ENCODE measurements around the gene CCDC102A.
"Not testable (repeated sequence)": the region's sequence is repeated elsewhere in the genome, so short reads cannot be mapped to it uniquely, and the experiment has no call there.

CCDC102A gene

DNA sequence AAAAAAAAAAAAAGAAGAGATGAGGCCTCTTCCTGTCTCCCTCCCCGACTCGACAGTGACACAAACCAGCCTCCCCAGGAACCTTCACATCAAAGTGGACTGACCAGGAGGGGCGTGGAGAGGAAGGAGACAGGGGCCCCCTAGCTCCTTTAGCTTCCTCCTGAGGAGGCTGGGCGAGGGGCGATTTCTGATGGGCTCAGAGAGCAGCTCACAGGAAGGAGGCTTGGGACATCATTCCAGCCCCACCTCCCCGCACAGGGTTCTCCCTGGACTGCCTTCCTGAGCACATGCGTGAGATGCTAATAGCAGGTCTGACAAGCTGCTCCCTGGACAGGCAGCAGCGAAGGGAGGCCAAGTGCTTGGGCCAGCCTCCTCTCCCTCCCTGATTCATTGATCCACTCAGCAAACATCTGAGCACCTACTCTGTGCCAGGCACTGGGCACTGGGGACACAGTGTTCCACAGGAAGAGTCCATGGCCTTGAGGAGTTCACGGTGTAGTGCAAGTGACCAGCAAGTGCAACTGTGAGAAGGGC lies 35.7 kb downstream of the CCDC102A start:
- DNase-seq (ENCODE audit: low spot score), result no peak

DNA sequence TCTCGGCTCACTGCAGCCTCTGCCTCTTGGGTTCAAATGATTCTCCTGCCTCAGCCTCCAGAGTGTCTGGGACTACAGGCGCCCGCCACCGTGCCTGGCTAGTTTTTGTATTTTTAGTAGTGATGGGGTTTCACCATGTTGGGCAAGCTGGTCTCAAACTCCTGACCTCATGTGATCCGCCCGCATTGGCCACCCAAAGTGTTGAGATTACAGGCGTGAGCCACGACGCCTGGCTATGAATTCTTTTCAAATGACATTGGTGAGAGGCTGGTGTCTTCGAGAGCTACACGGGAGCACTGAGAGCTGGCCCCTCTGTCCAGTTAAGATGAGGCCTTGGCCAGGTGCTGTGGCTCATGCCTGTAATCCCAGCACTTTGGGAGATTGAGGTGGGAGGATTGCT lies 36.4 kb downstream of the CCDC102A start:
- not testable (repeated sequence) for DNase-seq (ENCODE audit: low spot score)

DNA sequence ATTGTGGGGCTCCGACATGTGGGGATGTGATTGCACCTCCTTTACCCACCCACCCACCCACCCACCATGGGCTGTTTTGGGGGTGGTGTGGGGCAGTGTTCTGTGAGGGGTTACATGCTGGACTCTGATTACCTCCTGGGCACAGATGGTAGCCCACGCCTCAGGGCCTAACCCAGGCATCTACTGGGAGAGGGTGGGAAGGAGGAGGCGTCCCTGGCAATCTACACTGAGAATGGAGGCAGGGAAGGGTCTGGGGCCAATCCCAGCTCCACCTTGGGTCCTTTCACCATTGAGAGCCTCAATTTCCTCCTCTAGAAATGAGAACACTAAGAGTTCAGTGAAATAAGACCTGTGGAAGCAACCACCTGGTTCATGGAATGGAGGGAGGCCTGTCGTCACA lies 38.3 kb downstream of the CCDC102A start:
- DNase-seq (ENCODE audit: low spot score), result no peak

DNA sequence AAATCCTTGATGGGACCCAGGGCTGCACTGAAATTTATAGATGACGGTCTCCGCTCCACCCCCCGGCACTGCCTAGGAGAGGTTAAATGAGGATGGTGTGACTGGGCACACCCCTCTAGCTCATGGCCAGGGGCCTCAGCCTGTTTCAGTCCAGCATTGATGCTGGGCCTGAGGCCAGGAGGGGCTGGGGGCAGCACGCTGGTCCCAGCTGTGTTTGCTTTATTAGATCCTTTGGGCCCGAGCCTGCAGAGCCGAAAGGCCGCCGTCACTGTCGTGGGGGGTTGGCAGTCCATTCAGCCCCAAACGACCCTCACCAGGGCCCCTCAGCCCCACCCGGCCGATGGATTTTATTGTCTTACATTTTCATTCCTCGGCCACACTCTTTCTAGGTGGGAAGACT lies 39.2 kb downstream of the CCDC102A start:
- no peak for DNase-seq (ENCODE audit: low spot score)

DNA sequence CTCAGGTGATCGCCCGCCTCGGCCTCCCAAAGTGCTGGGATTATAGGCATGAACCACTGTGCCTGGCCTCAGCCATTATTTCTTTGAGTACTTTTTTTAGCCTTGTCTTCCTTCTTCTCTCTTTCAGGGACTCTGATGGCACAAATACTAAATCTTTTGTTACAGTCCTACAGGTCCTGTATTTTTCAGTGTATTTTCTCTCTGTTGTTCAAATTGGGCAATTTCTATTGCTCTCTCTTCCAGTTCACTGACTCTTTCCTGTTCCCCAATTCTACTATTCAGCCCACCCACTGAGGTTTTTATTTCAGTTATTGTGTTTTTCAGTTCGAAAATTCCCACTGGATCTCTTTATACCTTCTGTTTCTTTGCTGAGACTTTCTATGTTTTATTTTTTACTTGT lies 42.6 kb downstream of the CCDC102A start:
- no peak for DNase-seq (ENCODE audit: low spot score)

DNA sequence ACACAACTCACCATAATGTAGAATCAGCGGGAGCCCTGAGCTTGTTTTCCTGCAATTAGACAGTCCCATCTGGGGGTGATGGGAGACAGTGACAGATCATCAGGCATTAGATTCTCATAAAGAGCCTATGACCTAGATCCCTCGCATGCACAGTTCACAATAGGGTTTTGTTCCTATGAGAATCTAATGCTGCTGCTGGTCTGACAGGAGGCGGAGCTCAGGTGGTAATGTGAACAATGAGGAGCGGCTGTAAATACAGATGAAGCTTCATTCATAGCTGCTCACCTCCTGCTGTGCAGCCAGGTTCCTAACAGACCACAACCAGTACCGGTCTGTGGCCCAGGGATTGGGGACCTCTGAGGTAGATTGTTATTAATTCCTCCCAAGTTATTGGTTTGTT lies 47.1 kb downstream of the CCDC102A start:
- no peak for DNase-seq (ENCODE audit: low spot score)

DNA sequence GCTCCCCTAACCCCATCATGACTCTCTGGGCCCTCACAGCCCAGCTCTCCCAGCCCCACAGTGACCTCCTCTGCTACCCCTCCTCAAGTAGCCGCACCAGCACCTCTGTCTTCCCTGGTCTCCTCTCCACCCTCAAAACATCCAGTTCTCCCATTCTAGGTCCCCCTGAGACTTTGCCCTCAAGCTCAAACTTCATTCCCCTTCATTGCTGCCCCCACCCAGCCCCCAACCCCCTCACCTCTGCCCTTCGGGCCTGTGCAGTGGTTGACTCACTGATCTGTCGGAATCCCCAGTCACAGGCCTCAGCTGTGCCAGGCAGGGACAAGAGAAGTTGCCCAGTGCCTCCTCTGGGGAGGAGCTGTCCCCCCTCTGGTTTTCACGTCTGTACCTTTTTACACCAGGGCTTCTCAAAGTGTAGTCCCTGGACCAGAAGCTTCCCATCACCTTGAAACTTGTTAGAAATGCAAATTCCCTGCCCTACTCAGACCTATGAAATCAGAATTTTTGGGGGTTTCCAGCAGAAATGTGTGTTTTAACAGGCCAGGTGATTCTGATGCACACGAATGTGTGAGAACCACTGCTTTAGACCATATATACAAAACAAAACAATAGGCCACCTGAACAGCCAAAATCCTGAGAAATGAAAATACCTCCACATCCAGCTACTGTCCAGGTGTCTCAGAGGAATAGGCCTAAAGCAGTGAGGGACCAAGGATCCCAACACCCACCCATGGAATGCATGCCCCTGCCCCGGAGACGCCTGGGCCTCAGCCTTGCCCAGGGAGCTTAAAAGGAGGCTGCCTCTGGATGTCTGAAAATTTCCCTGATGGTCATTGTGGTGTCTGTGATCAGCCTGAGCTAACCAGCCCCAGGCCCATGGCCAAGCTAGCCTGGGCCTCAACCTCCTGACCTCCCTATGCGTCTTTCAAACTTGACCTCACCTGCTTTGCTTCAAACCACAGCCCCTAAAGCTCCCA lies 49.2 kb downstream of the CCDC102A start:
- no peak for DNase-seq (ENCODE audit: low spot score)

DNA sequence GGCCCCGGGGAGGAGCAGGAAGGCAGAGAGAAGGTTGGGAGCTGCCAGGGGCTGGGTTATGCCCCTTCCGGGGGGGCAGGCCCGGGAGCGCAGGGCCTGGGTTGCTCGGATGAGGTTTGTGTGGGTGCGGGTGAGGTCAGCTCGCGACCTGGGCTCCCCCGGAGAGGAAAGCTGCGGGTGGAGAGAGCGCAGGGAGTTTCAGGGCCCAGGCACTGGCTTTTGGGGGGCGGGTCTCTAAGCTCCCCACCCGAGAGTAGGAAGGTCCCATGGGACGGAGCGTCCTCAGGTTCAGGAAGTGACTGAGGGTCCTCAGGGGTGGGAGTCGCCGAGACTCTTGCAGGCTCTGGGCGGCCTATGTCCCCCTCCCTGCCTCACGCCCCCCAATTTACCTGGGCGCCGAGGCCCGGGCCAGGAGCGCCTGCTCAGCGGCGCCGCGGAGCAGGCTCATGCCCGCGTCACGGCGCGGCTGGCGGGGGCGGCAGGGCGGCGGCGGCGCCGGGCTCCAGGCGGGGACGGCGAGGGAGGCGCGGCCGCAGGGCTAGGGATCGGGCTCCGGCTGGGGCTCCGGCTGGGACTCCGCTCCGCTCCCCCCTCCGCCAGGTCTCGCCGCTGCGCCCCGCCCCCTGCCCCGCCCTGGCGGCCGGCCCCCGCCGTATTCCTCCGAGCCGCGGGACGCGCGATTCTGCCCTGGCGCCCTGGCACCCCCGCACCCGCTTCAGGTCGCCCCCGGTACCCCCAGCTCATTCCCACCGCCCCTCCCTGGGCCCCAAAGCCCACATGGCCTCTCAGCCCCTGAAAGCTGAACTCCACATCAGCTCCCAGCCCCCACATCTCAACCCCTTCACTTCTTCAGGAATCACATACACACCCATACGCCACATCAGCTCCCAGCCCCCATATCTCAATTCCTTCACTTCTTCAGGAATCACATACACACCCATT lies 50.2 kb downstream of the CCDC102A start, which contains the start of gene DOK4:
Gene DOK4, minus strand, starts transcription at position 578 of the 942 bp plus-strand sequence. CDS start 6,986 bp downstream, outside the sequence.
- DNase-seq (ENCODE audit: low spot score), result peak; percentile 38

DNA sequence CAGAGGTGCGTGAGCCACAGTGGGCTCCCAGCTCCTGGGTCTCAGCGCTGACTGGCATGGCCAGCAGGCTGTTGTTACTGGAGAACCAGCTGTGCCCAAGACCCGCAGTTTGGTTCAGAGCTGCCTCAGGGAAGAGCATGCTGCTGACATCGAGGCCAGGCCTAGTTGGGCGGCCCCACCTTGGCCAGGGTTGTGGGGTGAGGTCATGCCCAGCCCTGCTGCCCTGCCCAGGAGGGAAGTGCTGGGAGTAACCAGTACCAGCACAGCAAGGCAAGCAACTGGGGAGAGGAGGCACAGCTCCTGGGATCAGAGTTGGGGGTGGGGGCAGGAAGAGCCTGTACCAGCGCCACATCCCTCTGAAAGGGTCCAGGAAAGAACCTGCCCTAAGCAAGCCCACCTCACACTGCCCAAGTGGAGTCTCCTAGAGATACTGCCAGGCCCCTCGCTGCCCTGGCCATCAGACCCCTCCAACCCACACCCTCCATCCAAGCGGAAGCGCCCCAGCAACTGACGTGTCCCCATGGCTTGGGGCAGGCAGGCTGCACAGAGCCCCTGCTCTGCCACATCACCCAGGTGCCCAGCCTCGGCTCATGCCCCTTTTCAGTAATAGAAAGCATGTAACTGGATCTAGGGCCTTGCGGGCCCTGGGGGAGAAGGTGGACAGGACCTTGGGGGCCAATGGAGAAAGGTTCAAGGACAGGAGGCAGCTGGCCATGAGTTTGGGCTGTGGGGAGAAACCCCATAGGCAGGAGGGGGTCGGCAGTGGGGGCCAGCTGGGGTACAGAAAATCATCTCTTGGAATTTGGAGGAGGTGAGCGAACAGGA lies 51.1 kb downstream of the CCDC102A start:
- DNase-seq (ENCODE audit: low spot score), result no peak

DNA sequence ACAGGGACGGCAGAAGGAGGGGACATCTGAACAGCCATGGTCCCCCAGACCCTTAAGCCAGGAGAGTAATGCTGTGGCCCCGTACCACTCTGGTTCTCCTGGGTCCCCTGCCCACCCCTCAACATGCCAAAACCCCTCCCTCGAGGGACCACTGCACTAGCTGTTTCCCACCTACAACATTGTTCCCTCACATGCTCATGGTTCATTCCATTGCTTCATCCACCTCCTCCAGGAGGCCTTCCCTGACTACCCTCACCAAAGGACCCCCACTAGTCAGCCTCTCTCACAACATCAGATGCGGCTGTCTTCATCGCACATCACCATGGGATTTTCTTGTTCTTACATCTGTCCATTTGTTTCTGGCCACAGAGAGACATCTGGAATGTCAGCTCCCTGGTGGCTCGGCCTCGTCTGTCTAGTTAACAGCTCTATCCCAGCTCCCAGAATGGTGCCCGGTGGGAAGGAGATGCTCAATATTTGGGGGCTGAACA lies 51.8 kb downstream of the CCDC102A start:
- no peak for DNase-seq (ENCODE audit: low spot score)

DNA sequence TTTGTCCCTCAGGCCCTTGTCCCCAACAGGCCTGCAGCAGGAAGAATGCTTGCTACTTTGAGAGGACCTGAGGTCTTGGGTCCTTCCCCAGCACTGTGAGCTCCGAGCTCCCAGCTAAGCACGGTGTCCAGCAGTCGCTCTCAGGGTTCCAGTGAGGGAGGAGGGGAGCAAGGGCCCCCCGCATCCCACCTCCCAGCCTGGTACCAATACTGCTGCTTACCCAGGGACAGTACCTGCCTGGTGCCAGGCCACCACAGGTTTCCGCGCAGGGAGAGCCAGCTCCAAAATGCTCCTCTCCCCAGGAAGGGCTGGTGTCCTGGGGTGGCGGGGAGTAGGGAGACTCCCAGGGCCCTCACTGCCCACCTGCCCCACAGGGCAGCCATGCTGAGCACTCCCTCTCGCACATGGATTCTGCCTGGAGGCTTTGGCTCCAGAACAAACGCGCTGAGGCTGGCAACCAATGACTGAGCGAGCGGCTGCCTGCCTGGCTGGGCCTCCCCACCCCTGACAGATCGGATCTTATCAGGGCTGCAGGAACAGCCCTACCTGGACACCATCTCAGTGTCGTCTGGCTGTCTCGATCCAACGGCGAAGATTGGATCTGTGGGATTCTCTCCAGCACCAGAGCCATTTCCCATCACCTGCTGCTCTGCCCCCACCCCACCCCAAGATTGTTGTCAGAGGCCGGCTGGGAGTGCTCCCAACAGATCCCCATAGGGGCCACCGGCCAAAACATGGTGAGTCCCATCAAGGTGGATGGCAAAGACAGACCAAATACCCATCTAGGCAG lies 52.5 kb downstream of the CCDC102A start:
- no peak for DNase-seq (ENCODE audit: low spot score)

DNA sequence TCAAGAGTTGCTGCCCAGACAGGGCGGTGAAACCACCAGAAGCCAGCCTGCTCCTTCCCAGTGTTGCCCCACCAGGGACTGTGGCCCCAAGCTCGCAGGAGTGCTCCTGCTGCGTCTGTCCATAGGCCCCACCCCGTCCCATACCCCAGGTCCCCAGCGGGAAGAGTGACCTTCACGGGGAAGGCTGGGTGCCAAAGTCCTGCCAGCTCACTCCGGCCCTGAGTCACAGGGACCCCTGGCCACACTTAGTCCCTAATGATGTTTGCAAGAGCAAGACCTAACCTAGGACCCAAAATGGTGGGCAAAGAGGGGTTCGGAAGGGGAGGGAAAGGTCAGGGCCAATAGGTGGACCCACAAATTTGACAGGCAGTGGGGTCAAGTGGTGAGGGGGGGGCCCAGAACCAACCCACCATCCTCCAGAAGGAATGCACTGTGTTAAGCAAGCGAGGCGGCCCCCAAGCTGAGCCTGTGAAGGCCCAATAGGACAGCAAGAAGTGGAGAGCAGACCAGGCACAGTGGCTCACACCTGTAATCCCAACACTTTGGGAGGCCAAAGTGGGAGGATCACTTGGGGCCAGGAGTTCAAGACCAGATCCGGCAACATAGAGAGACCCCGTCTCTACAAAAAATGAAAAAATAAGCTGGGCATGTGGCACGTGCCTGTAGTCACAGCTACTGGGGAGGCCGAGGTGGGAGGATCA lies 53.4 kb downstream of the CCDC102A start:
- no peak for DNase-seq (ENCODE audit: low spot score)

DNA sequence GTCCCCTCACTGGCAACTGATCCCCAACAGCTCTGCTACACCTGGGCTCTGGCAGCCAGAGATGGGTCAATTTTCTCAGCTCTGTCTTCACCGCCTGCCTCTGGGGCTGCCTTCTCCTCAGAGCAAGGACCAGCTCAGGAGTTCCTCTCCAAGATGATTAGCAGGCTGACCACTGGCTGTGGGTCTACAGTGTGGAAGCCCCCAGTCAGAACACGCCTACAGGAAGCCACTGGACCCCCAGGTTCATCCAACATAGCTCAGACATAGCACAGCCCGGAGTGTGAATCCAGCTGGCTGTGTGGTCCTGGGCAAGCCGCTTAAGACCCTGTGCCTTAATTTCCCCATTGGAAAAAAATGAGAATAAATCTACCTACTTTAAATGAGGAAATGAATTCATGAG lies 55.0 kb downstream of the CCDC102A start:
- no peak for DNase-seq (ENCODE audit: low spot score)

DNA sequence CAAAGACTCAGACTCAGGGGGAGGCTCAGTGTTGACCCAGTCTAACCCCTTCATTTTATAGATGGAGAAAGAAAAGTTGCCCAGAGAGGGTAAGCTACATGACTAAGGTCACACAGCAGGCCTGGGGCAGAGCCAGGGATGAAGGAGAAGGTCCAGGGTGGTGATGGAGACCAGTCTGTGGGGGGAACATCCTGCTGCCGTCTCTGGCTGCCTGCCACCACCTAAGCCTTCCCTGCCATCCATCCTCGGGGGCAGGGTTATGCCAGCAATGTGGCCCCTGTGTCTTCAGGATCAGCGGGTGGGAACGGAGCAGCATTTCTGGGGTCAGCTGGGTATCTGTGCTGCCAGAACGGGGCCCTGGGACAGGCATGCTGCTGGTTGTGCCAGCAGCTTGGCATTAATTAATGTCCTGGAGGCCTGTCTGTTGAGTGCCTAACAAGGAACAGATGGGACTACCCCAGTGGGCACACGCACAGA lies 55.6 kb downstream of the CCDC102A start:
- no peak for DNase-seq (ENCODE audit: low spot score)

DNA sequence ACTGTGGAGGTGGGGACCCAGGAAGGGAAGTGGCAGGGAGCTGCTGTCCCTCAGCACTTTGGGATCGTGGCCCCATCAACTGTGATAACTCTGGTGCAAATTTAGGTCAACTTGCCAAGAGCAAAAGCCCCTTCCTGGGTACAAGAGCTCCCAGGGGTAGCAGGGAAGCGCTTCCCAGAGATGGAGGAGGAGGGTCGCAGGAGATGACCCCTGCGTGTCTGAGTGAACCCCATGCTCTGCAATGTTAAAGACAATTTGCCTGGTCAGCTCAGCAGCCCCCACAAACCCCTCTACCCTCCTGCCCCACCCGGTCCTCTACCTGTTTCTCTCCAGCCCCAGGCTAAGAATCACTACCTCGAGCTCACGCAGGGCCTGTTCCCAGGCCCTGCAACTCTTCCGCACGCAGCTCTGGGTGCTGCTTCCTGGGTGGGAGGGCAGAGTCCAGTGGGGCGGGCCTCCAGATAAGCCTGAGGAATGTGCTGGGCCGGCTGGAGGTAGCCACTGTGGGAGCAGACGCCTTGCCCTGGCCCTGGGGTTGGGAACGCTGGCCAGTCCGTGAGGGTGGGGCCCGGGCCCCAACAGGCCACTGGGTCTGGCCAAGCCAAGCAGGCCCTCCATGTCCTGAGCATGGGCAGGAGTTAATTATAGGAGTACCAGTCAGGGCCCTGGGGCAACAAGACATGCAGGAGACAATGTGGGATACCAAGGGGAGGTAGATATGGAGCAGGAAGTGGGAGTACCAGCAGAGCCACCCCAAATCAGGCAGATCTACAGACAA lies 56.2 kb downstream of the CCDC102A start:
- no peak for DNase-seq (ENCODE audit: low spot score)

DNA sequence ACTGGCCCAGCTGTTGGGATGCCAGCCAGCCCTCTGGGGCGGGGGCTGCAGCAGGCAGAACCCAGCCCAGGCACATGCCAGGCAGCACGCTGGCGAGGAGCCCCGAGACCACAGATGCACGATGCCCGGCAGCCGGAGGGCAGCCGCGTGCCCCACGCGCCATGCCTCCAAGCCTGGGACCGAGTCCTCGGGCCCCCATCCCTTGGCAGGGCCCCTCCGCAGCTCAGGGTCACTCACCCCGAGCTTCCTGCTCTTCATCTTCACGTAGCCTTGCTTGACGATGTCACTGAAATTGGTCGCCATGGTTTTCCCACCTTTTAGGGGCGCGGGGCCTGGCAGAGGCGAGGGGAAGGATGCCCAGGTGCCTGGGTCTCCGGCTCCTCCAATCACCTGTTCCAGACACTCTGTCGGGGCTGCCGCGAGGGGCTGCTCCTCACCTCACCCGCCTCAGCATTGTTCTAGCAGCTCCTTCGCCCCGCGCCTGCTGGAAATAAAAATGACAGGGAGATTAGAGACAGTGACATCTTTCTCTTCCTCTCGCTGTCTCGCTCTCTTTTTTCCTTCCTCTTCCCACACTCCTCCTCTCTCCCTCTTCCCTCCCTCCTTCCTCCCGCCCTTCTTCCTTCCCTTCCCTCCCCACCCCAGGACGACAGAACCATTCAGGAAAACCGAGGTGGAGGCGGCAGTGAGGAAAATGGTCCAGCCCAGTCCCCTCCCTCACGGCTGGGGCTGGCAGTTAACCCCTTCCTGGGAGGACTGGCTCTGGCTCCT lies 57.0 kb downstream of the CCDC102A start:
- peak; percentile 31 for DNase-seq (ENCODE audit: low spot score)

DNA sequence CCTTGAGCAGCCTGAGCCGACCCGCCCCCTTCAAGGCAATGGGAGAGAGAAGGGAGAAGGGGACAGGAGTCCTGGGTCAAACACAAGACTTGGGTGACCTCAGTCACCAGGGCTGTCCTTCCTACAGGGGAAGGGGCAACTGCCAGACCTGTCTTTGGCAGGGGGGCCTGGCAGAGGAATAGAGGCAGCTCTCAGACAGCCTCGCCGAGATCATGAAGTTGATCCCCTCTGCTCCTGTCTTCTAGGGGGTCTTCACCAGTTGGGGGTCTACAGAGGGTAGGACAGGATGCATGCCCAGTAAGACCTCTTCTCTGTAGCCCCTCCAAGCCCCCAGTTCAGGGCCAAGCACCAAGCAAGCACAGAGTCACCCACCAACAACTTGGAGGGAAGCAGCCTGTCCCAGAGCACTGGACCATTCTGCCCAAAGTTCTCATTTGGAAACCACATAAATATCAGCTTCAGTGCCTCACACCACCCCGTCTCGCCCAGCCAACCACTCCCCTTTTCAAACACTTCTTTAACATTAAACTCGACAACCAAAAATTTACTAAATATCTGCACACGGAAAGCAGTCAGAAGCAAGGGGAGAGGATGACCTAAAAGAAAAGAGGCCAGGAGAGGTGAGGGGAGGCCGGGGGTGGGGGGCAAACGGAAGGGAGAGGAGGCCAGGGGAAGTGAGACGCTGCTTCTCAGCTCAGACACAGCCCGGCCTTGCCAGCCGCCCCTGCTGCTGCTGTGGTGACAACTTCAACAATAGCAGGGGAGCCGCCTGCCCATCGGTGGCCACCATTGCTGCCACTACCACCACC lies 57.8 kb downstream of the CCDC102A start:
- no peak for DNase-seq (ENCODE audit: low spot score)
